K562 (cell line): ENCODE results near the gene EVA1A. TPM values are rescaled to one million over a fixed set of nuclear protein-coding genes. Genes with fewer than 3 reads are reported as not detected.

Experiments used
- ATAC-seq: fragments of 200-7000 bp; cut with Tn5 transposase; 3 replicates; pipeline ENCODE4 v1.9.1; 2020; ENCODE audit warnings: moderate library complexity
- BruUV-seq: library from RNA; stranded (reverse); fragments of 400-500 nt; replicated peaks from 2 replicates; lab custom pipeline; 2021; lab: Mats Ljungman, UMichigan
- CTCF ChIA-PET: fragments of 300-600 bp; formaldehyde crosslinking; extraction: SDS; loops from one replicate; lab custom pipeline; 2021; ENCODE audit warnings: low intra/inter-chr PET ratio; lab: Yijun Ruan, JAX
- POLR2A ChIA-PET: fragments of 300-600, 350-650 bp; sonication (Branson Sonifier 250); formaldehyde crosslinking; extraction: SDS; loops from one replicate; lab custom pipeline; 2021; ENCODE audit warnings: antibody characterized with exemption, inconsistent platforms; lab: Yijun Ruan, JAX
- DNase-seq, 4 experiments: peaks; one replicate each; pipeline versions ENCODE4 v3.0.0 to v3.0.0-alpha.2; 2011 to 2018; ENCODE audit warnings: low spot score in 3 of 4, mixed read lengths in 3 of 4; ENCODE audit errors: extremely low read depth in 1 of 4
- FAIRE-seq: peaks from 2 replicates; lab custom pipeline; 2011; peaks lifted over from hg19 to GRCh38; lab: Jason Lieb, UNC
- H2AFZ ChIP-seq: 2 replicates; pipeline ENCODE4 v1.6.0; 2011; ENCODE audit warnings: low read depth, low read length, control low read depth, inconsistent platforms
- H3K27ac ChIP-seq: fragments of 200-600 bp; 3 replicates; pipeline ENCODE4 v1.8.0; 2011; ENCODE audit warnings: low read depth, mild to moderate bottlenecking, control low read depth, inconsistent platforms, low read length, moderate library complexity, mixed read lengths; ENCODE audit errors: extremely low read depth
- H3K27me3 ChIP-seq, 2 experiments: fragments of 300-600 bp in 1 of 2; 2 replicates in 1 of 2; 3 replicates in 1 of 2; pipeline versions ENCODE4 v1.6.0 to v1.8.0; 2011; ENCODE audit warnings: inconsistent platforms in 2 of 2, low read length in 2 of 2, mild to moderate bottlenecking in 1 of 2, mixed read lengths in 1 of 2, moderate library complexity in 1 of 2; ENCODE audit not compliant: control insufficient read depth in 2 of 2, insufficient read depth in 2 of 2
- H3K36me3 ChIP-seq: fragments of 300-600 bp; 3 replicates; pipeline ENCODE4 v1.8.0; 2011; ENCODE audit warnings: mild to moderate bottlenecking, low read length, inconsistent platforms; ENCODE audit not compliant: control insufficient read depth, insufficient read depth
- H3K4me1 ChIP-seq, 2 experiments: fragments of 200-600 bp in 1 of 2; replicated peaks in 1 of 2; 2 replicates in 1 of 2; 3 replicates in 1 of 2; pipeline versions ENCODE4 v1.5.1 to v1.8.0; 2011; ENCODE audit warnings: inconsistent platforms in 2 of 2, low read length in 2 of 2, mild to moderate bottlenecking in 1 of 2, mixed read lengths in 1 of 2, moderate library complexity in 1 of 2; ENCODE audit not compliant: control insufficient read depth in 2 of 2, insufficient read depth in 2 of 2
- H3K4me2 ChIP-seq: 2 replicates; pipeline ENCODE4 v1.6.1; 2011; ENCODE audit warnings: low read length, control low read depth, inconsistent platforms, mixed read lengths; ENCODE audit not compliant: insufficient read depth
- H3K4me3 ChIP-seq: fragments of 200-600 bp; sonication (generic), shearing (Covaris generic); 2 replicates; pipeline ENCODE4 v1.5.1; 2016; ENCODE audit warnings: control low read depth, inconsistent platforms
- H3K79me2 ChIP-seq: fragments of 200-600 bp; 3 replicates; pipeline ENCODE4 v1.8.0; 2011; ENCODE audit warnings: low read length, inconsistent platforms; ENCODE audit not compliant: control insufficient read depth, insufficient read depth
- H3K9ac ChIP-seq, 2 experiments: 2 replicates each; pipeline versions ENCODE4 v1.6.0 to v1.6.1; 2011; ENCODE audit warnings: low read depth in 2 of 2, low read length in 2 of 2, control low read depth in 1 of 2, inconsistent platforms in 1 of 2, mild to moderate bottlenecking in 1 of 2, mixed read lengths in 1 of 2; ENCODE audit not compliant: insufficient read depth in 1 of 2
- H3K9me1 ChIP-seq: one replicate; pipeline ENCODE4 v1.6.0; 2011; ENCODE audit warnings: inconsistent platforms, mild to moderate bottlenecking, low read length, moderate library complexity; ENCODE audit not compliant: control insufficient read depth, insufficient read depth
- H3K9me3 ChIP-seq: replicated peaks from 2 replicates; pipeline ENCODE4 v1.5.1; 2011; ENCODE audit warnings: low read depth, low read length, inconsistent platforms; ENCODE audit not compliant: control insufficient read depth, insufficient read depth
- H4K20me1 ChIP-seq: replicated peaks from 2 replicates; pipeline ENCODE4 v1.6.1; 2011; ENCODE audit warnings: low read length, inconsistent platforms, mixed read lengths; ENCODE audit not compliant: control insufficient read depth, insufficient read depth
- WGBS: fragments of 100-300 bp; shearing (Covaris generic); methylation state at CpG from one replicate; pipeline ENCODE4 v1.1.6; 2016; ENCODE audit warnings: low coverage, mixed read lengths; ENCODE audit not compliant: insufficient coverage; ENCODE audit errors: missing lambda C conversion rate; 5-methylcytosine and 5-hydroxymethylcytosine counted together
- in situ Hi-C: fragments of 300-500 bp; cut with MboI; formaldehyde crosslinking; loops from 4 replicates; pipeline ENCODE4 v1.15.0; 2018; ENCODE audit warnings: inconsistent platforms, mixed read lengths
- intact Hi-C: fragments of 100-400 bp; cut with micrococcal nuclease; formaldehyde crosslinking; loops from 2 replicates; pipeline ENCODE4 v1.14.2; 2022
- polyA plus RNA-seq, 8 experiments: library from polyadenylated mRNA; depleted of rRNA in 4 of 8; stranded (reverse) in 5 of 8; unstranded in 3 of 8; fragments of >200 nt; fragmentation: Nextera tagmentation in 2 of 8; fragmentation: Illumina TruSeq in 1 of 8; extraction: Ambion mirVana in 2 of 8; extraction: Trizol in 1 of 8; gene quantifications; 2 replicates each; pipeline versions ENCODE4 v1.2.1 to v1.2.3, GENCODE V29; 2011 to 2014; ENCODE audit warnings: inconsistent platforms in 1 of 8, missing spikeins in 1 of 8
- total RNA-seq, 7 experiments: library from RNA; depleted of rRNA in 6 of 7; stranded (reverse); fragments of >200 nt in 6 of 7; fragmentation: Illumina TruSeq in 2 of 7; extraction: Trizol in 2 of 7; gene quantifications; 2 replicates each; pipeline versions ENCODE4 v1.2.1 to v1.2.3, GENCODE V29; 2011 to 2021; ENCODE audit warnings: low replicate concordance in 1 of 7
- TF ChIP-seq, protein P1 (sequence below), 2 experiments: fragments of 150-350 bp in 1 of 2; IDR thresholded peaks; 2 replicates each; pipeline ENCODE4 v1.6.1; 2012 to 2016; ENCODE audit warnings: low read depth in 2 of 2, low read length in 2 of 2, mild to moderate bottlenecking in 1 of 2, moderate library complexity in 1 of 2

Gene EVA1A
- total and polyA plus RNA-seq, 9 of the 15 experiments (the other 6 are each of a cell fraction or from before 2014, with no cell fraction given): not detected

DNA sequence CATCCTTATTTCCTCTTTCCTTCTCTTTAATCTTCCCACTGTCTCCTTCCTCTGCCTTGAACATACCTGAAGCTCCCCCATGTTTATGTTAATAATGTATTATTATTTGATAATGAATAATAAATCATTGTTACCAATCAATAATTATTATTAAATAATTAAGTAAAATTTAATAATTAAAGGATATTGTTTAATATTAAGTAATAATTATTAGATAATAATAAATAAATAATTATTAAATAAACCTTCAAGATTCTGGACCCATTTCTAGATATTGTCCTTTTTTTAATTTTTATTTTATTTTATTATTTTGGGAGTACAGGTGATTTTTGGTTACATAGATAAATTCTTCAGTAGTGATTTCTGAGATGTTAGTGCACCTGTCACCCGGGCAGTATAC, 7.4 kb upstream of the EVA1A start:
- CTCF ChIA-PET: no interaction called here
- H3K9me3 ChIP-seq: no peaks in the 10 kb centered on the region
- FAIRE-seq: no peak
- WGBS: 0% methylated on average over 1 of the region's 1 CpG
- H3K4me1 ChIP-seq: no peaks in the 10 kb centered on the region
- H3K27me3 ChIP-seq: peaks cover 3 to 12% of the 10 kb centered on the region in 2 experiments; a peak in 3 of 5 replicates
- ATAC-seq: no peak
- H3K4me2 ChIP-seq: no peak overlapping the region
- H3K27ac ChIP-seq: no peak overlapping the region
- no peak overlapping the region for H3K9ac ChIP-seq
- TF ChIP-seq, protein P1, sequence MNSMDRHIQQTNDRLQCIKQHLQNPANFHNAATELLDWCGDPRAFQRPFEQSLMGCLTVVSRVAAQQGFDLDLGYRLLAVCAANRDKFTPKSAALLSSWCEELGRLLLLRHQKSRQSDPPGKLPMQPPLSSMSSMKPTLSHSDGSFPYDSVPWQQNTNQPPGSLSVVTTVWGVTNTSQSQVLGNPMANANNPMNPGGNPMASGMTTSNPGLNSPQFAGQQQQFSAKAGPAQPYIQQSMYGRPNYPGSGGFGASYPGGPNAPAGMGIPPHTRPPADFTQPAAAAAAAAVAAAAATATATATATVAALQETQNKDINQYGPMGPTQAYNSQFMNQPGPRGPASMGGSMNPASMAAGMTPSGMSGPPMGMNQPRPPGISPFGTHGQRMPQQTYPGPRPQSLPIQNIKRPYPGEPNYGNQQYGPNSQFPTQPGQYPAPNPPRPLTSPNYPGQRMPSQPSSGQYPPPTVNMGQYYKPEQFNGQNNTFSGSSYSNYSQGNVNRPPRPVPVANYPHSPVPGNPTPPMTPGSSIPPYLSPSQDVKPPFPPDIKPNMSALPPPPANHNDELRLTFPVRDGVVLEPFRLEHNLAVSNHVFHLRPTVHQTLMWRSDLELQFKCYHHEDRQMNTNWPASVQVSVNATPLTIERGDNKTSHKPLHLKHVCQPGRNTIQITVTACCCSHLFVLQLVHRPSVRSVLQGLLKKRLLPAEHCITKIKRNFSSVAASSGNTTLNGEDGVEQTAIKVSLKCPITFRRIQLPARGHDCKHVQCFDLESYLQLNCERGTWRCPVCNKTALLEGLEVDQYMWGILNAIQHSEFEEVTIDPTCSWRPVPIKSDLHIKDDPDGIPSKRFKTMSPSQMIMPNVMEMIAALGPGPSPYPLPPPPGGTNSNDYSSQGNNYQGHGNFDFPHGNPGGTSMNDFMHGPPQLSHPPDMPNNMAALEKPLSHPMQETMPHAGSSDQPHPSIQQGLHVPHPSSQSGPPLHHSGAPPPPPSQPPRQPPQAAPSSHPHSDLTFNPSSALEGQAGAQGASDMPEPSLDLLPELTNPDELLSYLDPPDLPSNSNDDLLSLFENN (IDR thresholded peaks at IDR 0.05; ENCODE audit: low read depth in 2 of 2, low read length in 2 of 2): no peak
- in situ Hi-C loops (no loop called here), intact Hi-C loops (no loop called here)
- POLR2A ChIA-PET: no interaction called here
- H2AFZ ChIP-seq: no peak overlapping the region
- H3K4me3 ChIP-seq: no peak overlapping the region
- no peaks in the 10 kb centered on the region for H3K36me3 ChIP-seq
- no TSS peak for BruUV-seq
- DNase-seq: no peak
- no peaks in the 10 kb centered on the region for H3K79me2 ChIP-seq
- no peaks in the 10 kb centered on the region for H3K9me1 ChIP-seq
- H4K20me1 ChIP-seq: no peaks in the 10 kb centered on the region
